ENCODE measurements around the gene ZBTB16.

ZBTB16 gene

GRCh38 chr11:114225661-114226060 lies 166.2 kb downstream of the ZBTB16 start:
- DNase-seq (ENCODE audit: extremely low spot score), result no peak
- POLR2A ChIA-PET, result no interaction called here
- TF ChIP-seq PKNOX1 (IDR thresholded peaks at IDR 0.05) (no peak), LEF1 (IDR thresholded peaks at IDR 0.05; ENCODE audit: borderline replicate concordance) (no peak), FOXM1 (IDR thresholded peaks at IDR 0.05; ENCODE audit: borderline replicate concordance) (no peak), SUZ12 (IDR thresholded peaks at IDR 0.05) (no peak), FOXA1 (IDR thresholded peaks at IDR 0.05) (no peak), ELF4 (IDR thresholded peaks at IDR 0.05) (no peak), NFRKB (IDR thresholded peaks at IDR 0.05) (no peak), HDGF (IDR thresholded peaks at IDR 0.05; ENCODE audit: borderline replicate concordance) (no peak), L3MBTL2 (conservative IDR thresholded peaks at IDR 0.05) (no peak), ZNF384 (IDR thresholded peaks at IDR 0.05) (no peak), FOXK2 (IDR thresholded peaks at IDR 0.05) (no peak), SP1 (IDR thresholded peaks at IDR 0.05) (no peak)
- CTCF ChIA-PET, result no interaction called here

- POLR2A ChIA-PET, result no interaction called here
- TF ChIP-seq HDGF (IDR thresholded peaks at IDR 0.05; ENCODE audit: borderline replicate concordance) (no peak), FOXA1 (IDR thresholded peaks at IDR 0.05) (no peak), SP1 (IDR thresholded peaks at IDR 0.05) (no peak), NFRKB (IDR thresholded peaks at IDR 0.05) (no peak), TARDBP (IDR thresholded peaks at IDR 0.05) (no peak), PKNOX1 (IDR thresholded peaks at IDR 0.05) (no peak), ELF4 (IDR thresholded peaks at IDR 0.05) (no peak), BHLHE40 (IDR thresholded peaks at IDR 0.05; ENCODE audit: borderline replicate concordance) (no peak), LEF1 (IDR thresholded peaks at IDR 0.05; ENCODE audit: borderline replicate concordance) (no peak), FOXM1 (IDR thresholded peaks at IDR 0.05; ENCODE audit: borderline replicate concordance) (no peak), SUZ12 (IDR thresholded peaks at IDR 0.05) (no peak), ZNF384 (IDR thresholded peaks at IDR 0.05) (no peak), CTBP1 (IDR thresholded peaks at IDR 0.05; ENCODE audit: borderline replicate concordance) (no peak), FOXK2 (IDR thresholded peaks at IDR 0.05) (no peak), L3MBTL2 (conservative IDR thresholded peaks at IDR 0.05) (no peak)
- CTCF ChIA-PET, result no interaction called here
- no peak for DNase-seq (ENCODE audit: extremely low spot score)
Observed at GRCh38 chr11:114226356-114226755, 166.8 kb downstream of the ZBTB16 start.

- no peak for TF ChIP-seq BHLHE40 (IDR thresholded peaks at IDR 0.05; ENCODE audit: borderline replicate concordance)
- TF ChIP-seq PKNOX1 (IDR thresholded peaks at IDR 0.05), result no peak
- no peak for TF ChIP-seq SUZ12 (IDR thresholded peaks at IDR 0.05)
- no peak for TF ChIP-seq SP1 (IDR thresholded peaks at IDR 0.05)
- no peak for TF ChIP-seq ZNF384 (IDR thresholded peaks at IDR 0.05)
- TF ChIP-seq CTBP1 (IDR thresholded peaks at IDR 0.05; ENCODE audit: borderline replicate concordance), result no peak
- no peak for TF ChIP-seq L3MBTL2 (conservative IDR thresholded peaks at IDR 0.05)
- no peak for TF ChIP-seq FOXK2 (IDR thresholded peaks at IDR 0.05)
- TF ChIP-seq LEF1 (IDR thresholded peaks at IDR 0.05; ENCODE audit: borderline replicate concordance), result no peak
- TF ChIP-seq FOXM1 (IDR thresholded peaks at IDR 0.05; ENCODE audit: borderline replicate concordance), result no peak
- TF ChIP-seq ARNT (IDR thresholded peaks at IDR 0.05), result no peak
- no peak for TF ChIP-seq FOXA1 (IDR thresholded peaks at IDR 0.05)
- TF ChIP-seq HDGF (IDR thresholded peaks at IDR 0.05; ENCODE audit: borderline replicate concordance), result no peak
- POLR2A ChIA-PET, result no interaction called here
- no peak for DNase-seq (ENCODE audit: extremely low spot score)
- CTCF ChIA-PET, result no interaction called here
Observed at GRCh38 chr11:114228435-114229411, 169.2 kb downstream of the ZBTB16 start.

GRCh38 chr11:114230031-114230704 lies 170.7 kb downstream of the ZBTB16 start:
- CTCF ChIA-PET, result no interaction called here
- DNase-seq (ENCODE audit: extremely low spot score), result no peak
- TF ChIP-seq FOXK2 (IDR thresholded peaks at IDR 0.05) (no peak), LEF1 (IDR thresholded peaks at IDR 0.05; ENCODE audit: borderline replicate concordance) (no peak), ELF4 (IDR thresholded peaks at IDR 0.05) (no peak), FOXA1 (IDR thresholded peaks at IDR 0.05) (no peak), SP1 (IDR thresholded peaks at IDR 0.05) (no peak), SUZ12 (IDR thresholded peaks at IDR 0.05) (no peak), FOXM1 (IDR thresholded peaks at IDR 0.05; ENCODE audit: borderline replicate concordance) (no peak), ZNF384 (IDR thresholded peaks at IDR 0.05) (no peak), PKNOX1 (IDR thresholded peaks at IDR 0.05) (no peak)
- POLR2A ChIA-PET, result interaction anchor here (0.6 kb wide), 1 partner anchor 10 kb away, joined by 3 read pairs; no protein-coding TSS in a partner anchor

Data from HEK293T (cell line).